ENCODE measurements around the gene SF3A2.

DNA sequence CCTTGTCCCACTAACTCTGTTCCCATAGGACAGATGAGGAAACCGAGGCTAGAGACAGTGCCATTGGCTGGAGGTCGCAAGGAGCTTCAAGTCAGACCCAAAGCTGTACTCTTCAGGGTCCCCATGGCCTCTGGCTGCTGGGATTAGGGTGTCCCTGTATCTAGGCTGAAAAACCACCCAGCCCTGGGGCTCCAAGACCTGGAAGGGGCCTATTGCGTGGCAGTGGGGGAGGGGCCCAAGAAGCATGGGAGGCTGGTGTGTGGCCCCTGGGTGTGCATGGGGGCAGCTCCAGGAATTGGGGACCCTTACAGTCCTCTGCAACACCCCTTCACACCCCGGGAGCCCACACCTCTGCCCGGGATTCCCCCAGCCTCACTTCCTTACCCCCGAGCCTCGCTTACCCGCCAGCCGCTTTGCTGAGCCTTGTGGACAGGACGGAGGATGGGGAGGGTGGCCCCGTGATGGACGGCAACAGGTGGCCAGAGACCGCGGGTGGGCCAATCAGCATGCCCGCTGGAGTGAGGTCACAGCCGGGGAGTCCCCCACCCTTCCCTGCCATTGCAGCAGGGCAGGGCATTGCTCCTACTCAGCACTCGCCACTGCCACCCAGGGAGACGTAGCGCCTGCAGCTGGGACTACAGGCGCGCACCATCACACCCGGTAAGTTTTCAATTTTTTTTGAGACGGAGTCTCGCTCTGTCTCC is 19.5 kb downstream of the SF3A2 start, which contains the start of gene JSRP1:
- TF ChIP-seq, protein P1, sequence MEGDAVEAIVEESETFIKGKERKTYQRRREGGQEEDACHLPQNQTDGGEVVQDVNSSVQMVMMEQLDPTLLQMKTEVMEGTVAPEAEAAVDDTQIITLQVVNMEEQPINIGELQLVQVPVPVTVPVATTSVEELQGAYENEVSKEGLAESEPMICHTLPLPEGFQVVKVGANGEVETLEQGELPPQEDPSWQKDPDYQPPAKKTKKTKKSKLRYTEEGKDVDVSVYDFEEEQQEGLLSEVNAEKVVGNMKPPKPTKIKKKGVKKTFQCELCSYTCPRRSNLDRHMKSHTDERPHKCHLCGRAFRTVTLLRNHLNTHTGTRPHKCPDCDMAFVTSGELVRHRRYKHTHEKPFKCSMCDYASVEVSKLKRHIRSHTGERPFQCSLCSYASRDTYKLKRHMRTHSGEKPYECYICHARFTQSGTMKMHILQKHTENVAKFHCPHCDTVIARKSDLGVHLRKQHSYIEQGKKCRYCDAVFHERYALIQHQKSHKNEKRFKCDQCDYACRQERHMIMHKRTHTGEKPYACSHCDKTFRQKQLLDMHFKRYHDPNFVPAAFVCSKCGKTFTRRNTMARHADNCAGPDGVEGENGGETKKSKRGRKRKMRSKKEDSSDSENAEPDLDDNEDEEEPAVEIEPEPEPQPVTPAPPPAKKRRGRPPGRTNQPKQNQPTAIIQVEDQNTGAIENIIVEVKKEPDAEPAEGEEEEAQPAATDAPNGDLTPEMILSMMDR (IDR thresholded peaks at IDR 0.05; ENCODE audit: low read depth, low read length, missing input control): no peak
- TF ChIP-seq TAF1 (conservative IDR thresholded peaks at IDR 0.05) (no peak), JUND (IDR thresholded peaks at IDR 0.05) (no peak), RAD21 (IDR thresholded peaks at IDR 0.05) (no peak)
- TF ChIP-seq, protein P2, sequence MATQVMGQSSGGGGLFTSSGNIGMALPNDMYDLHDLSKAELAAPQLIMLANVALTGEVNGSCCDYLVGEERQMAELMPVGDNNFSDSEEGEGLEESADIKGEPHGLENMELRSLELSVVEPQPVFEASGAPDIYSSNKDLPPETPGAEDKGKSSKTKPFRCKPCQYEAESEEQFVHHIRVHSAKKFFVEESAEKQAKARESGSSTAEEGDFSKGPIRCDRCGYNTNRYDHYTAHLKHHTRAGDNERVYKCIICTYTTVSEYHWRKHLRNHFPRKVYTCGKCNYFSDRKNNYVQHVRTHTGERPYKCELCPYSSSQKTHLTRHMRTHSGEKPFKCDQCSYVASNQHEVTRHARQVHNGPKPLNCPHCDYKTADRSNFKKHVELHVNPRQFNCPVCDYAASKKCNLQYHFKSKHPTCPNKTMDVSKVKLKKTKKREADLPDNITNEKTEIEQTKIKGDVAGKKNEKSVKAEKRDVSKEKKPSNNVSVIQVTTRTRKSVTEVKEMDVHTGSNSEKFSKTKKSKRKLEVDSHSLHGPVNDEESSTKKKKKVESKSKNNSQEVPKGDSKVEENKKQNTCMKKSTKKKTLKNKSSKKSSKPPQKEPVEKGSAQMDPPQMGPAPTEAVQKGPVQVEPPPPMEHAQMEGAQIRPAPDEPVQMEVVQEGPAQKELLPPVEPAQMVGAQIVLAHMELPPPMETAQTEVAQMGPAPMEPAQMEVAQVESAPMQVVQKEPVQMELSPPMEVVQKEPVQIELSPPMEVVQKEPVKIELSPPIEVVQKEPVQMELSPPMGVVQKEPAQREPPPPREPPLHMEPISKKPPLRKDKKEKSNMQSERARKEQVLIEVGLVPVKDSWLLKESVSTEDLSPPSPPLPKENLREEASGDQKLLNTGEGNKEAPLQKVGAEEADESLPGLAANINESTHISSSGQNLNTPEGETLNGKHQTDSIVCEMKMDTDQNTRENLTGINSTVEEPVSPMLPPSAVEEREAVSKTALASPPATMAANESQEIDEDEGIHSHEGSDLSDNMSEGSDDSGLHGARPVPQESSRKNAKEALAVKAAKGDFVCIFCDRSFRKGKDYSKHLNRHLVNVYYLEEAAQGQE (IDR thresholded peaks at IDR 0.05): no peak
- TF ChIP-seq, protein P3, sequence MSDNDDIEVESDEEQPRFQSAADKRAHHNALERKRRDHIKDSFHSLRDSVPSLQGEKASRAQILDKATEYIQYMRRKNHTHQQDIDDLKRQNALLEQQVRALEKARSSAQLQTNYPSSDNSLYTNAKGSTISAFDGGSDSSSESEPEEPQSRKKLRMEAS (IDR thresholded peaks at IDR 0.05): no peak
